Upper lobe of left lung (tissue), 6 donors: ENCODE data around the gene NIT1. TPM values are rescaled to one million over a fixed set of nuclear protein-coding genes. Genes with fewer than 3 reads are reported as not detected.

Experiments
- ATAC-seq, 2 donors: fragments of 200-7000 bp; cut with Tn5 transposase; one replicate each; pipeline ENCODE4 v1.9.1; 2022; ENCODE audit warnings: mild to moderate bottlenecking in 2 of 2, moderate library complexity in 2 of 2; ENCODE audit not compliant: low FRiP score in 2 of 2
- DNase-seq, 2 donors: peaks; one replicate each; pipeline ENCODE4 v3.0.0-alpha.2; 2019 to 2020
- H3K27ac ChIP-seq, 4 donors: fragments of 200-600 bp; sonication (generic); one replicate each; pipeline ENCODE4 v1.5.1; 2016 to 2019
- H3K27me3 ChIP-seq, 4 donors: fragments of 200-600 bp; sonication (generic); one replicate each; pipeline ENCODE4 v1.5.1; 2017 to 2019
- H3K36me3 ChIP-seq, 4 donors: fragments of 200-600 bp; sonication (generic); one replicate each; pipeline ENCODE4 v1.5.1; 2016 to 2019
- H3K4me1 ChIP-seq, 4 donors: fragments of 200-600 bp; sonication (generic); one replicate each; pipeline ENCODE4 v1.5.1; 2018 to 2019
- H3K4me3 ChIP-seq, 4 donors: fragments of 200-600 bp; sonication (generic); one replicate each; pipeline ENCODE4 v1.5.1; 2017 to 2019; ENCODE audit warnings: mild to moderate bottlenecking in 2 of 4, moderate library complexity in 1 of 4
- H3K9me3 ChIP-seq, 4 donors: fragments of 200-600 bp; sonication (generic); one replicate each; pipeline ENCODE4 v1.5.1; 2018 to 2019
- CTCF ChIP-seq, 6 experiments: fragments of 450-650 bp in 4 of 6; fragments of 200-600 bp in 2 of 6; sonication (generic) in 2 of 6; IDR thresholded peaks; one replicate each; pipeline ENCODE4 v1.5.1; 2016 to 2019; ENCODE audit warnings: antibody characterized with exemption in 6 of 6
- EP300 ChIP-seq, 4 donors: sonication (generic); formaldehyde crosslinking; IDR thresholded peaks; one replicate each; pipeline ENCODE4 v1.5.1; 2017; ENCODE audit warnings: antibody characterized with exemption in 4 of 4, control low read depth in 2 of 4
- POLR2A ChIP-seq, 4 donors: fragments of 450-650 bp; IDR thresholded peaks; one replicate each; pipeline ENCODE4 v1.5.1; 2016 to 2017; ENCODE audit warnings: antibody characterized with exemption in 4 of 4, mild to moderate bottlenecking in 2 of 4
- POLR2AphosphoS5 ChIP-seq, 2 donors: sonication (generic); formaldehyde crosslinking; IDR thresholded peaks; one replicate each; pipeline ENCODE4 v1.5.1; 2017; ENCODE audit warnings: antibody characterized with exemption in 2 of 2
- WGBS, 2 donors: methylation state at CpG; one replicate each; pipeline ENCODE4 v1.1.5; 2017 to 2018; 5-methylcytosine and 5-hydroxymethylcytosine counted together
- total RNA-seq, 6 donors: library from RNA; depleted of rRNA in 4 of 6; stranded (reverse); fragments of >200 nt in 4 of 6; gene quantifications; one replicate each; pipeline versions ENCODE4 v1.1.0 to v1.2.1, GENCODE V29; 2016 to 2021
- donor health status: DM: no; HTN: no; CAD: no; lungs with moderate emphysema.
- donor health status: DM: no; HTN: yes; CAD: no; lungs with severe emphysema.

NIT1 gene
- total RNA-seq, 6 donors from 2014 or later, result 21.2 to 62.9 (median 40.7) TPM

- no peaks in the 10 kb centered on the region for H3K27me3 ChIP-seq
- 97% methylated on average over 29 of the region's 29 CpGs for WGBS, 2 donors
- H3K4me3 ChIP-seq, result no peak overlapping the region
- ATAC-seq, result no peak
- no peak overlapping the region for H3K27ac ChIP-seq
- no peaks in the 10 kb centered on the region for H3K36me3 ChIP-seq
- DNase-seq, result peak in 1 of 2 donors; percentile 78
- TF ChIP-seq CTCF (IDR thresholded peaks at IDR 0.05) (no peak), POLR2A (IDR thresholded peaks at IDR 0.05) (no peak), POLR2AphosphoS5 (IDR thresholded peaks at IDR 0.05) (no peak), EP300 (IDR thresholded peaks at IDR 0.05) (no peak)
- H3K9me3 ChIP-seq, result no peaks in the 10 kb centered on the region
- peaks cover 3 to 17% (median 13%) of the 10 kb centered on the region in 4 donors for H3K4me1 ChIP-seq
These were observed 23.0 kb downstream of the NIT1 start for GRCh38 chr1:161140755-161141400.

GRCh38 chr1:161145832-161146231, 27.9 kb downstream of the NIT1 start:
- WGBS, 2 donors, result 77 to 92% methylated on average over 3 of the region's 3 CpGs

GRCh38 chr1:161153176-161153575, 35.3 kb downstream of the NIT1 start:
- no peaks in the 10 kb centered on the region for H3K9me3 ChIP-seq
- WGBS, 2 donors, result 21 to 24% methylated on average over 9 of the region's 9 CpGs

More at GRCh38 chr1:161145832-161146231, 27.9 kb downstream of the NIT1 start:
- Histone ChIP-seq H3K27ac (no peak overlapping the region), H3K4me1 (no peaks in the 10 kb centered on the region), H3K4me3 (no peak overlapping the region), H3K27me3 (no peaks in the 10 kb centered on the region), H3K36me3 (no peaks in the 10 kb centered on the region), H3K9me3 (no peaks in the 10 kb centered on the region)
- no peak for TF ChIP-seq EP300 (IDR thresholded peaks at IDR 0.05)
- no peak for TF ChIP-seq POLR2AphosphoS5 (IDR thresholded peaks at IDR 0.05)
- TF ChIP-seq CTCF (IDR thresholded peaks at IDR 0.05), result no peak
- no peak for TF ChIP-seq POLR2A (IDR thresholded peaks at IDR 0.05)
- no peak for ATAC-seq
- DNase-seq, result no peak

GRCh38 chr1:161153682-161154337, 35.9 kb downstream of the NIT1 start, which contains the start of gene UFC1:
Gene UFC1 (plus strand): TSS chr1:161153978. CDS start chr1:161153998, 20 bp downstream.
- TF ChIP-seq POLR2A (IDR thresholded peaks at IDR 0.05) (peak in 3 of 4 donors; percentile 30 to 66 (median 50)), EP300 (IDR thresholded peaks at IDR 0.05) (no peak), POLR2AphosphoS5 (IDR thresholded peaks at IDR 0.05) (peak; percentile 63 to 80), CTCF (IDR thresholded peaks at IDR 0.05) (no peak)
- WGBS, 2 donors, result 0 to 1% methylated on average over 31 to 33 of the region's 33 CpGs
- H3K27ac ChIP-seq, result peak within 1 kb of the TSS; percentile 94 to 98 (median 94)
- peaks cover 0 to 13% (median 7%) of the 10 kb centered on the region in 4 donors for H3K36me3 ChIP-seq
- no peaks in the 10 kb centered on the region for H3K9me3 ChIP-seq
- no peaks in the 10 kb centered on the region for H3K27me3 ChIP-seq
- H3K4me3 ChIP-seq, result peak within 1 kb of the TSS; percentile 61 to 89 (median 76)
- DNase-seq, result peak in 1 of 2 donors; percentile 84
- H3K4me1 ChIP-seq, result peaks cover 11 to 26% (median 13%) of the 10 kb centered on the region in 4 donors
- ATAC-seq, result peak; percentile 94 to 97

More at GRCh38 chr1:161153176-161153575, 35.3 kb downstream of the NIT1 start:
- H3K27me3 ChIP-seq, result no peaks in the 10 kb centered on the region
- H3K27ac ChIP-seq, result peak overlapping the region; percentile 94 to 98 (median 94)
- TF ChIP-seq POLR2AphosphoS5 (IDR thresholded peaks at IDR 0.05) (no peak), POLR2A (IDR thresholded peaks at IDR 0.05) (no peak), EP300 (IDR thresholded peaks at IDR 0.05) (no peak), CTCF (IDR thresholded peaks at IDR 0.05) (no peak)
- no peak for DNase-seq
- no peak for ATAC-seq
- H3K36me3 ChIP-seq, result peaks cover 0 to 9% (median 7%) of the 10 kb centered on the region in 4 donors
- peaks cover 9 to 20% (median 11%) of the 10 kb centered on the region in 4 donors for H3K4me1 ChIP-seq
- H3K4me3 ChIP-seq, result peak overlapping the region; percentile 61 to 89 (median 76)
